Activated T-helper 17 cell treated with anti-CD3 and anti-CD28 coated beads, Interleukin-2, amount 50 U/mL, for 72 hours (primary cell): ENCODE results near the gene TNFAIP8. TPM values are rescaled to one million over a fixed set of nuclear protein-coding genes. Genes with fewer than 3 reads are reported as not detected.
A peak's percentile ranks its signal among the peaks of the same experiment; 100 is the strongest.

ENCODE experiments used
- ATAC-seq: fragments of 150-1000 bp; cut with Tn5 transposase; replicated peaks from 2 replicates; pipeline ENCODE4 v1.10.0; 2021; ENCODE audit warnings: mild to moderate bottlenecking, moderate library complexity
- H3K27ac Mint-ChIP-seq: one replicate; pipeline ENCODE4 v1.8.0; 2022; ENCODE audit warnings: mixed read lengths
- H3K27me3 Mint-ChIP-seq: one replicate; pipeline ENCODE4 v1.8.0; 2022; ENCODE audit warnings: mixed read lengths
- H3K36me3 Mint-ChIP-seq: one replicate; pipeline ENCODE4 v1.8.0; 2022; ENCODE audit warnings: low read depth, mild to moderate bottlenecking, mixed read lengths
- H3K4me1 Mint-ChIP-seq: one replicate; pipeline ENCODE4 v1.8.0; 2022; ENCODE audit warnings: mixed read lengths
- H3K4me3 Mint-ChIP-seq: one replicate; pipeline ENCODE4 v1.8.0; 2022; ENCODE audit warnings: mild to moderate bottlenecking, mixed read lengths
- H3K9me3 Mint-ChIP-seq: one replicate; pipeline ENCODE4 v1.8.0; 2022; ENCODE audit warnings: mixed read lengths
- total RNA-seq, 2 donors: library from RNA; stranded (reverse); gene quantifications; one replicate each; pipeline ENCODE4 v1.2.3, GENCODE V29; 2022

TNFAIP8 gene
- total RNA-seq, 2 donors from 2014 or later: 129 to 170 TPM

DNA sequence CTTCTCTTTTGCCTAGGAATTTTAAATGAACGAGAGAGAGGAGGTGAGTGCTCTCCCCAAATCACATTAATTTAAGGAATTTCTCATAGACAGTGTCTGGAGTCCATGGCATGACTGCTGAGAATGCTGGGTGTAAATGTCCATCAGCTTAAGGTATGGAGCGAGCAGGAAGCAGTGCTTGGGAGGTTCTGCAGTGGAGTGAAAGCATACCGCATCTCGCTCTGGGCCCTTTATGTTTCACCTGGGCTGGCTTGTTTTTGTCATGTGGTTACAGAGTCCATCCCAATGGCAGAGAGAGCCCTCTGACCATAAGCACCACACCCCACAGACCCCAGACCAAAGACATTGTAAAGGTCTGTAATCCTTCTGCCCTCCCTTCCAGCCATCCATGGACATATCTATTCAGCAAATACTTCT is 20.6 kb upstream of the TNFAIP8 start:
- Mint-ChIP-seq H3K4me3 (peak overlapping the region; percentile 78), H3K27me3 (no peaks in the 10 kb centered on the region), H3K4me1 (peaks cover 77% of the 10 kb centered on the region), H3K9me3 (no peaks in the 10 kb centered on the region), H3K36me3 (peaks cover 84% of the 10 kb centered on the region), H3K27ac (peak overlapping the region; percentile 95)
- ATAC-seq: no peak

DNA sequence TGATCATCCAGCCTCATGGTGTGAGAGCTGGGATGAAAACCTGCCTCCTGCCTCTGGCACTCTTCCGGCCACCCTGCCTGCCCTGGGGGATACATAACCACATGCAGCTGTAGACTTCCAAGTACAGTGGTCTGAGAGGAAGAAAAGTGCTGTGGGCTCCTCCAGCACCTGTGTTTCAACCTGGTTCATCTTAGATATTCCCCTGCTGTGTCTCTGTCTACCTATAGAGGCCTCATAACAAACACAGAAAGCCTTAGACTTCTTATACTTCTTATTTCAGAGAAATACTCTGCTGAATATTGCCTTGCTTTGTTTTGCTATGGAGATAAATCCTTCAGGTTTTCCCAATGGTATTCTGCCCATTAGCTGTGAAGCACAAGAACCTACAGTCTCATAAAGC is 19.6 kb upstream of the TNFAIP8 start:
- Mint-ChIP-seq H3K36me3 (peaks cover 86% of the 10 kb centered on the region), H3K27me3 (no peaks in the 10 kb centered on the region)

DNA sequence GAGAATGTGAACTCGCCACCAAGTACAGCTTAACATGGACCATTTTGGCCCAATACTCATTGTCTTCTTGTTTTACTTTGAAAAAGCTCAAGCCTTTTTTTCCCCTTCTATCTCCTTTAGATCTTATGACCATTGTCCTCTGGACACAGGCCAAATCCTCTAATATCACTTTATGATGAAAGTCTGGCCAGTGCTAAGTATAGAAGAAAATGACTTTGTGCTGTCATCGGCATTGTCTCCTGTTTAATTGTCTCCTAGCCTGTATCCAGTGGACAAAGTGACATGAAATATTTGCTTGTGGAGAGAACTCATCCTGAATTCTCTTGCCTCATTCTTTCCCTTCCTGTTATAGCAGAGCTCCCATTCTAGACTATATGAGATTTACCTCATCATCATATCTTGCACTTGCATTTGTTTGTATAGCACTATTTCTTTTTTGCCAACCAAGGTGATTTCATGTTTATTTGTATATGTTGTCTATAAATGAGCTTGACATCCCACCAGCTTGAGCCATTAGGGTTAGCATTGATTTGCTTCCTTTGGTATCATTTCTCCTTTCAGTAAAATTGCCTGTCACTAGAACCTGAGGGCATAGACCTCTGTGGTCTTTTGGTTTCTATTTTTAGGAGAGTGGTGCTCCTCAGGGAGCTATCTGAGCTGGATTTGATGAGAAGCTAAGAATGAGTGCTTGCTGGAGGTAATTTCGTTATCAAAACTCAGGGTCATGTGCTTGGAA is 18.8 kb upstream of the TNFAIP8 start:
- no peaks in the 10 kb centered on the region for H3K9me3 Mint-ChIP-seq
- peaks cover 88% of the 10 kb centered on the region for H3K36me3 Mint-ChIP-seq
- H3K4me3 Mint-ChIP-seq: peak overlapping the region; percentile 78
- H3K27ac Mint-ChIP-seq: peak overlapping the region; percentile 95
- H3K4me1 Mint-ChIP-seq: peaks cover 78% of the 10 kb centered on the region
- no peak for ATAC-seq
- H3K27me3 Mint-ChIP-seq: no peaks in the 10 kb centered on the region

More for the DNA sequence above, 19.6 kb upstream of the TNFAIP8 start:
- H3K9me3 Mint-ChIP-seq: no peaks in the 10 kb centered on the region
- H3K27ac Mint-ChIP-seq: peak overlapping the region; percentile 95
- peaks cover 76% of the 10 kb centered on the region for H3K4me1 Mint-ChIP-seq
- no peak for ATAC-seq
- peak overlapping the region; percentile 78 for H3K4me3 Mint-ChIP-seq

DNA sequence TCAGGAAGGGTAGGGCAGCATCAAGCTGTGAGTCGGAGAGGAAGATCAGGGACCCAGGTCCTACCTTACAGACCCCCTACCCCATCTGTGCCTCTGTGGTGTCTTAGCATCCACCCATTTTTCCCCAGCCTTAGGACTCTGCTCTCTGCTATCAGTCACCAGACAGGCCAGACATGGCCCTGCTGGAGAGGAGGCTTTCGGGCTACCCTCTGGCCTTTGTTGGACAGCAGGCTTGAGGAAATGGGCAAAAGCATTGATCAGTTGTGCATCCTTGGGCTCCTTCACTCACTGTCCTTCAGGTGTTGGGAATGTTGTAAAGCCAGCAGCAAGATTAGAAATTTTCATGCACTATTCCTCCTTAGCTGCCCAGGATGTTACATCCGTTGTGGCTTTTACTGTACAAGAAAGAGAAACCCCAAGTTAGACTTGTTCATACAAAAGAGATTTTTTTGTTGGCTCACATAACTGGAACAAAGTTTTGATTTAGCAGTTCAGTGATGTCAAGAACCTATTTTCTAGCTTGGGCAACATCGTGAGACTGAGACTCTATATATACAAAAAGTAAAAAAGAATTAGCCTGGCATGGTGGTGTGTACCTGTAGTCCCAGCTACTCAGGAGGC is 17.4 kb upstream of the TNFAIP8 start:
- H3K36me3 Mint-ChIP-seq: peaks cover 88% of the 10 kb centered on the region

DNA sequence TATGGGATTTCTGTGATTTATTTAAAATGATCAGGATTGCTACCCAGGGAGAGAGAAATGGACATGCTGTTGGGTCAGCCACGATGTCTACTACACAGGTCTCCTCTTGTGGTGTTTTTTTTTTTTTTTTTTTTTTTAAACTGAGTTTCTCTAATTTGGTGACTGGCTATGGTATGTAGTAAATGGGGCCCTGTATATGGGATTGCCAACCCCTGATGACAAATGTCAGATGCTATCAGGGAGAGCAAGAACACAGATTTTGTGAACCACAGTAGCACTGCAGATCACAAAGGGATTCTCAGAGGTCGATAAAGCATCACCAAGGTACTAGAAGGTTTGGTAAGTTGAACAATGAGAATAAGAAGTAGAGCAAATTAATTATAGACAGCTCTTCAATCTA is 16.5 kb upstream of the TNFAIP8 start:
- Mint-ChIP-seq H3K4me1 (peaks cover 85% of the 10 kb centered on the region), H3K36me3 (peaks cover 91% of the 10 kb centered on the region), H3K27ac (peak overlapping the region; percentile 95), H3K9me3 (no peaks in the 10 kb centered on the region), H3K4me3 (peak overlapping the region; percentile 78), H3K27me3 (no peaks in the 10 kb centered on the region)
- no peak for ATAC-seq

More for the DNA sequence above, 17.4 kb upstream of the TNFAIP8 start:
- Mint-ChIP-seq H3K9me3 (no peaks in the 10 kb centered on the region), H3K4me1 (peaks cover 80% of the 10 kb centered on the region), H3K27me3 (no peaks in the 10 kb centered on the region), H3K27ac (peak overlapping the region; percentile 95), H3K4me3 (peak overlapping the region; percentile 78)
- ATAC-seq: no peak

DNA sequence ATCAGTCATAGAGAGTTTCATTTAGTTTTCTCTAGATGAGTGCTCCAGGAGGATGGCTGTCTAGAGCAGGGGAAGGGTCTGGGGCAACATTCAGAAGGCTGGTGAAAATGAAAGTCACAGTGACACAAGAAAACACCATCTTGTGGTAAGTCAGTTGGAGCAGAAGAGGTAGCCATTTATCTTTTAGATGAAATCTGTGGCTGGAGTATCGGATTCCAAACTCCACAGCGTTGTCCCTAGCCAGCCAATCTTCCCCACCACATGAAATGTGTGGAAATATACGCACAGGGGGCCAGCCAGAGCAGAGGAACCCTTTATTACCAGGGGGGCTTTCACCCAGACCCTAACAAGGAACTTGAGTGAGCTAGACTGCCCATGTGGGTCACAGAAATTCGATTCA is 15.9 kb upstream of the TNFAIP8 start:
- no peaks in the 10 kb centered on the region for H3K27me3 Mint-ChIP-seq
- peak overlapping the region; percentile 78 for H3K4me3 Mint-ChIP-seq
- H3K4me1 Mint-ChIP-seq: peaks cover 82% of the 10 kb centered on the region
- H3K27ac Mint-ChIP-seq: peak overlapping the region; percentile 95
- peak; percentile 31 for ATAC-seq
- no peaks in the 10 kb centered on the region for H3K9me3 Mint-ChIP-seq
- H3K36me3 Mint-ChIP-seq: peaks cover 88% of the 10 kb centered on the region

DNA sequence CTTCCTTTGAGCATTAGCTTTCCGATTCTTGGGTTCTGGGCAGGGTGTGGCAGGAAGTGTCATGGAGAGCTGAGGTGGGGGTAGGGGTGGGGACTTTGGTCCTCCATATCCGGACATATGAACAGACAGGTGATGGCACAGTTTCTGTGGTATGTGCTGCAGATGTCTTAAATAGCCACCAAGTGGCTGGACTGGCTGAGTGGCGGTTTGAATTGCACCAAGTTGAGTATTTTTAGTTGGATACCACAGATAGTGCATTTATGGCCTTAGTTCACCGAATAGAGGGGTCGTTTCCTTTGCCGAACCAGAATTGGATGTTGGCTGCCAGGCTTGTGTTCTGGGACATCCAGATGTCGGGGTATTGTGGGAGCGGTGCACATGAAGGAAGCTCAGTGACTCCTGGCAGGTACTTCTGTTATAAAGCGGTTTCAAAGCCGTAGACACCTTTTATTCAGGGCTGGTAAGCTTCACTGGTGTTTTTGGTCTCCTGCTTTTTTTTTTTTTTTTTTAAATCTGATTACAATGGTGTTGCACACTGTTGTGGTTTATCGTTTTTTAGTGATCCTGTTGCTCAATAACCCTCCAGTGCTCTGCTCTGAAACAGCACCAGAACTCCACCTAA is 15.1 kb upstream of the TNFAIP8 start:
- peaks cover 82% of the 10 kb centered on the region for H3K4me1 Mint-ChIP-seq
- no peaks in the 10 kb centered on the region for H3K27me3 Mint-ChIP-seq
- H3K36me3 Mint-ChIP-seq: peaks cover 89% of the 10 kb centered on the region
- no peaks in the 10 kb centered on the region for H3K9me3 Mint-ChIP-seq
- peak overlapping the region; percentile 78 for H3K4me3 Mint-ChIP-seq
- H3K27ac Mint-ChIP-seq: peak overlapping the region; percentile 95
- ATAC-seq: peak; percentile 33

DNA sequence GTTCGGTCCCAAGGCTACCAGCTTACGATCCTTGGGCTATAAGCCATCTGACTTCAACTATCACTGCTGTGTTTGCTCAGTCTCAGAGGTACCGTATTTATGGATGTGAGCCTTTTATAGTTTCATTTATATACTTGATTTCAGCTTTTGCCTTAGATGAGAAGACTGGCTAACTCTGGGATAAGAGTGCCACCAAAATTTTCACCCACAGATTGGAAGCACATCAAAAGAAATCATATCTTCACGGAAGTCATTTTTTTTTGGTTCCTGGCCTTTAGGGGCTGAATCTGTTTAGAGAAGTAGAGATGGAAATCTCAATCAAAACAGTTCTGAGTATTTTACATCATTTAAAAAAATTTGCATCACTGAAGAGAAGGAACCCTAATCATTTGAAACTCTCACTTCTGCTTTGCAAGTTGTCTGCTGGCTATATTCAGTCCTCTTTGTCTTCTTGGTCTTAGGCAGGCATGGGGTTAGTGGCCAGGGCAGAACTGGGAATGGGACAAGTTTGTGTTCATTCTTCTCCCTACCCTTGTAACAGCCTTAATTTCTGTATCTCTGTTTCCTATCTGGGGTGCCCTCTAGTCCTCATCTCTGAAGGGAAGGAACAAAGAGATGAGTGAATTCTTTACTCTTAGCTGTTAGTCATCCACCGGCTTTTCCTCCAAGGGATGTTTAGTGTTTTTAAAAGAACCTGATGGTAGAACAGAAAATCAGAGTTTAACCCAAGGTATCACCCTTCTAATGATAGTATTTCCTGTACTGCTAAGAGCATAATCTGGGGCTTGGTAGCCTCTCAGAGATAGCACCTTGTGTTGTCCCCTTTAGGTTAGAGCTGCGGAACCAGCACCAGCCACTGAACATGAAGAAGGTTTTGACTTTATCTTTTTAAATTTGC is 14.1 kb upstream of the TNFAIP8 start:
- no peaks in the 10 kb centered on the region for H3K27me3 Mint-ChIP-seq
- H3K27ac Mint-ChIP-seq: peak overlapping the region; percentile 95
- H3K4me1 Mint-ChIP-seq: peaks cover 84% of the 10 kb centered on the region
- no peaks in the 10 kb centered on the region for H3K9me3 Mint-ChIP-seq
- H3K36me3 Mint-ChIP-seq: peaks cover 92% of the 10 kb centered on the region
- peak; percentile 54 for ATAC-seq
- H3K4me3 Mint-ChIP-seq: peak overlapping the region; percentile 78

DNA sequence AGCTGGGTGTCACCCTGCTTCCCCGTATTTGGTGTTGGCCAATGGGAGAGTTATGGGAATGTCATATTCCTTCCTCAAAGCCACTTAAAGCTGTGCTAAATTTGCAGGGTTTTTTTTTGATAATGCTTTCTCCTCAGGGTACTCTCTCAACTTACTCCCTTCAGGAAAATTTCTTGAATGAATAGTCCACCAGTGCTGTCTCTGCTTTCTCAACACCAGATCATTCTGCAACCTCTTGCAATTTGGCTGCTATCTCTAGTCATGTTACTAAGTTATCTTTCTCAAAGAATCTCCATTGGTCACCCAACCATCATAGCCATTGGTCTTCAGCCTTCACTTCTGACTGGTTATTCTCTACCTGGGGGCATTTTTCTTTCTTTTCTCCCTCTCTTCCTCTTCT is 13.4 kb upstream of the TNFAIP8 start:
- H3K27ac Mint-ChIP-seq: peak overlapping the region; percentile 95
- peaks cover 84% of the 10 kb centered on the region for H3K4me1 Mint-ChIP-seq
- no peak for ATAC-seq
- peaks cover 92% of the 10 kb centered on the region for H3K36me3 Mint-ChIP-seq
- H3K27me3 Mint-ChIP-seq: no peaks in the 10 kb centered on the region
- peak overlapping the region; percentile 78 for H3K4me3 Mint-ChIP-seq
- H3K9me3 Mint-ChIP-seq: no peaks in the 10 kb centered on the region

DNA sequence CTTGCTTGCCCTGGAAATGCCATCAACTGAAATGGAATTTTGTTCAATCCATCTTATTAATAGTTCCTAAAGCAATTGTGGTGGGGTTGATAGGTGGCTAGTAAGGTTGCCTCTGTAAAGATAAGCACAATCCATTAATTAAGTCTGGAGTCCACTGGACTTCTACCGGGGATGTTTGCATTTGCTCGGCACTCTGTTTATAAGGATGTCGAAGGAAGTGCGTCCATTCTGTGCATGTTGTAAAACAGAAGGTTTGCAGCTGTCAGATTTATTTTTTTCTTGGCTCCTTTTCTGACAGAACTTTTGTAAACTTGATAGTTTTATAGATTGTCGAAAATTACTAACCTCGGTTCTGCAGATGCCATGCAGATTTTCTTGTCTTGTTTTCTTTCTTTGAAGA is 12.8 kb upstream of the TNFAIP8 start:
- H3K27me3 Mint-ChIP-seq: no peaks in the 10 kb centered on the region

DNA sequence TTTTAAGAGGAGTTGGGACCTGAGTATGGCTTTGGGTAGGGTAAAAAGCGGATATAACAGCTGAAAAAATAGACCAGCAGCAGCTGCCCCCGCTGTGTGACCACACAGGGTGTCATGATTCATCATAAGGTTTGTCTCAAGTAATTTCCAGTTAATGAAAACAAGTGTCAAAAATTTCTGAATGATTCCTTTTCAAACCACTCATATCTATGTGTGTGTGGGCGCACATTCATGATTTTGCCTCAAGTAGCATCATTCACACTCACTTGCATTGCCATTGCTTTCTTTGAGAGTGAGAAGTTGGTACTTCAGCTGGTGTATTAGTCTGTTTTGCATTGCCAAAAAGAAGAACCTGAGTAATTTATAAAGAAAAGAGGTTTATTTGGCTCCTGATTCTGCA is 12.1 kb upstream of the TNFAIP8 start:
- no peaks in the 10 kb centered on the region for H3K27me3 Mint-ChIP-seq
- peak overlapping the region; percentile 95 for H3K27ac Mint-ChIP-seq
- peak; percentile 60 for ATAC-seq
- no peaks in the 10 kb centered on the region for H3K9me3 Mint-ChIP-seq
- peaks cover 85% of the 10 kb centered on the region for H3K4me1 Mint-ChIP-seq
- peaks cover 94% of the 10 kb centered on the region for H3K36me3 Mint-ChIP-seq
- peak overlapping the region; percentile 78 for H3K4me3 Mint-ChIP-seq

More for the DNA sequence above, 12.8 kb upstream of the TNFAIP8 start:
- H3K4me1 Mint-ChIP-seq: peaks cover 86% of the 10 kb centered on the region
- peak overlapping the region; percentile 95 for H3K27ac Mint-ChIP-seq
- H3K4me3 Mint-ChIP-seq: peak overlapping the region; percentile 78
- peaks cover 94% of the 10 kb centered on the region for H3K36me3 Mint-ChIP-seq
- ATAC-seq: no peak
- H3K9me3 Mint-ChIP-seq: no peaks in the 10 kb centered on the region

DNA sequence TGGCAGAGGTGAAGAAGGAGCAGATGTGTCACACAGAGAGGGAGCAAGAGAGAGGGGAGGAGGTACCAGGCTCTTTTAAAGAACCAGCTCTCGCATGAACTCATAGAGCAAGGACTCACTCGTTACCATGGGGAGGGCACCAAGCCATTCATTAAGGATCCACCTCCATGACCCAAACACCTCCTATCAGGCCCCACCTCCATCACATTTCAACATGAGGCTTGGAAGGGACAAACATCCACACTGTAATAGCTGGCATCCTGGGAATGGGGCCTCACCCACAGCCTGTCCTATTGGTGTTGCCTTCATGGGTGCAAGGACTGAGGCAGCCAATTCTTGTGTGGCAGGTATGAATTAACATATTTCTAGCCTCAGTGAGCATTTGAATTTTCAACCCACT is 11.6 kb upstream of the TNFAIP8 start:
- H3K9me3 Mint-ChIP-seq: no peaks in the 10 kb centered on the region
- peaks cover 94% of the 10 kb centered on the region for H3K36me3 Mint-ChIP-seq
- peak overlapping the region; percentile 95 for H3K27ac Mint-ChIP-seq
- H3K27me3 Mint-ChIP-seq: no peaks in the 10 kb centered on the region
- peaks cover 89% of the 10 kb centered on the region for H3K4me1 Mint-ChIP-seq
- ATAC-seq: peak; percentile 10
- peak overlapping the region; percentile 78 for H3K4me3 Mint-ChIP-seq

DNA sequence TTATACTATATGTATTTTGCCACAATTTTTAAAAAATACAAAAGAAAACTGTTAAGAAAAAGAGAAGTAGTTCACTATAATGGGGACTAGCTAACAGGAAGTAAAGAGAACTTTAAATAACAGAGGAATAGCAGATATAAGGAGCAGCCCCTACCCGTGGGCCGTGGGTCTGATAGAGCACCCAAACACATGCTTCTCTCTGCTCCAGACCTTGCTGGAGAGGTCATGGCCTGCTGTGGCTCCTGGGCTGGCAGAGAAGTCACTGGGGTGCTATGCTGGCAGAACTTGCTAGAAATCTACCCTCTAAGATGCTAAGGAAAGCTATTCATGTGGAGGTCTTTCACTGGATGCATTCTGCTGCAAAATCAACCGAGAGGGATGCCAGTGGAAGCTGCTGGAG is 10.0 kb upstream of the TNFAIP8 start:
- peaks cover 86% of the 10 kb centered on the region for H3K4me1 Mint-ChIP-seq
- peak overlapping the region; percentile 51 for H3K4me3 Mint-ChIP-seq
- peaks cover 88% of the 10 kb centered on the region for H3K36me3 Mint-ChIP-seq
- H3K27me3 Mint-ChIP-seq: no peaks in the 10 kb centered on the region
- no peak for ATAC-seq
- no peaks in the 10 kb centered on the region for H3K9me3 Mint-ChIP-seq
- peak overlapping the region; percentile 76 for H3K27ac Mint-ChIP-seq

DNA sequence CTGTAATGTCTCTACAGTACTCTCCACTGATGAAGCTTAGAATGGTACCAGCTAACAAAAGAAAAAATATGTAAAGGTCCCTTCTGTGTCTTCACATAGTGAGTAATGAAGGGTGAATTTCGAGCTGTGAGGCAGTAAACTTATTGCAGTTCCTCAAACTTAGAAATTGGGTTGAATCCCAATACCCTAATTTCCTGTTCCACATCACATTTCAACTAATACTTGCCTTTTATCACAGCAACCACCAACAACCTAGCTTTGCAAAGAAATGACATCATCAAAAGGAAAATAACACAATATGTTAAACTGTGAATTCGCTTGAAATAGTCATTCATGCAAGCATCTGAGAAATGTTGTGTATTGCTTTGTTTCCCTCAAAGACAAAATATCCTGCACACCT is 9.4 kb upstream of the TNFAIP8 start:
- H3K4me1 Mint-ChIP-seq: peaks cover 83% of the 10 kb centered on the region
- H3K36me3 Mint-ChIP-seq: peaks cover 82% of the 10 kb centered on the region
- H3K27me3 Mint-ChIP-seq: no peaks in the 10 kb centered on the region
- ATAC-seq: no peak
- peak overlapping the region; percentile 76 for H3K27ac Mint-ChIP-seq
- H3K9me3 Mint-ChIP-seq: no peaks in the 10 kb centered on the region
- peak overlapping the region; percentile 51 for H3K4me3 Mint-ChIP-seq
